HG03066 (cell line): ENCODE data around the gene SCUBE2.
"Not testable (repeated sequence)": the region's sequence is repeated elsewhere in the genome, so short reads cannot be mapped to it uniquely, and the experiment has no call there.

ENCODE experiments used
- ATAC-seq: cut with Tn5 transposase; IDR thresholded peaks from one replicate; pipeline ENCODE4 v1.9.1; 2021; ENCODE audit warnings: low read depth; ENCODE audit not compliant: unreplicated experiment

Gene SCUBE2

GRCh38 chr11:9014826-9015225, 76.6 kb downstream of the SCUBE2 start:
- no peak for ATAC-seq

- no peak for ATAC-seq
Observed at GRCh38 chr11:9013373-9013772, 78.0 kb downstream of the SCUBE2 start.

- ATAC-seq = not testable (repeated sequence)
Observed at GRCh38 chr11:9009538-9009937, 81.9 kb downstream of the SCUBE2 start.

- no peak for ATAC-seq
Observed at GRCh38 chr11:9008661-9009060, 82.7 kb downstream of the SCUBE2 start.

GRCh38 chr11:9008011-9008550, 83.3 kb downstream of the SCUBE2 start:
- ATAC-seq = no peak

- ATAC-seq = no peak
Observed at GRCh38 chr11:9005087-9005486, 86.3 kb downstream of the SCUBE2 start.

GRCh38 chr11:9004183-9004926, 87.0 kb downstream of the SCUBE2 start:
- no peak for ATAC-seq

GRCh38 chr11:9003573-9004182, 87.7 kb downstream of the SCUBE2 start, which contains the start of gene NRIP3:
TSS of gene NRIP3 (minus strand) at chr11:9004001. CDS start at chr11:9003935, 66 bp downstream.
- ATAC-seq = no peak

- no peak for ATAC-seq
Observed at GRCh38 chr11:9002920-9003572, 88.4 kb downstream of the SCUBE2 start.

GRCh38 chr11:9001736-9002135, 89.7 kb downstream of the SCUBE2 start:
- no peak for ATAC-seq

GRCh38 chr11:8998017-8998416, 93.4 kb downstream of the SCUBE2 start:
- no peak for ATAC-seq

GRCh38 chr11:8997451-8997850, 93.9 kb downstream of the SCUBE2 start:
- ATAC-seq = no peak

GRCh38 chr11:8989453-8989852, 101.9 kb downstream of the SCUBE2 start:
- no peak for ATAC-seq

- ATAC-seq = no peak
Observed at GRCh38 chr11:8988329-8989234, 102.8 kb downstream of the SCUBE2 start.

- ATAC-seq = no peak
Observed at GRCh38 chr11:8987446-8987845, 104.0 kb downstream of the SCUBE2 start.

GRCh38 chr11:8986772-8987171, 104.6 kb downstream of the SCUBE2 start:
- not testable (repeated sequence) for ATAC-seq

- no peak for ATAC-seq
Observed at GRCh38 chr11:8985462-8985861, 105.9 kb downstream of the SCUBE2 start.

GRCh38 chr11:8983552-8983951, 107.8 kb downstream of the SCUBE2 start:
- no peak for ATAC-seq

- no peak for ATAC-seq
Observed at GRCh38 chr11:8980485-8980884, 110.9 kb downstream of the SCUBE2 start.

GRCh38 chr11:8979365-8979764, 112.0 kb downstream of the SCUBE2 start:
- ATAC-seq = not testable (repeated sequence)
